GM19023 (cell line): ENCODE results near the gene OTX1.

Experiments
- ATAC-seq: cut with Tn5 transposase; IDR thresholded peaks from one replicate; pipeline ENCODE4 v1.9.1; 2021; ENCODE audit warnings: mild to moderate bottlenecking, moderate library complexity; ENCODE audit not compliant: unreplicated experiment

Gene OTX1

DNA sequence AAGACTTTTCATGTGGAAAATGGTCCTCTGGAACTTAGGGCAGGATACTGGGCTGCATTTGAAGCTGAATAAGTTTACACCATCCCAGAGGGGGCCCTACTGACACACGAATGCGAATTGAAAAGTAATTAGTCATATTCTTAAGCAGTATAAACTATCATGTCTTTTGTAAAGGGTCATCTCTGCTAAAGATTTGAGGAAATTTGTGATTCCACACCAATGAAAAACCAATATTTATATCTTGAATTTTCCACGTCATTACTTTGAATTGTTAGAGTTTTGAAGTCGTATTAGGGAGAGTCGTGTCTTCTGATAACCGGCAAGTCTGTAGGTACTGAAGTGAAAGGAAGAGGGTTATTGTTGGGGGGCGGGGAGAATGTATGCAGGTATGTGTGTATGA, 4.1 kb upstream of the OTX1 start:
- ATAC-seq: no peak

- no peak for ATAC-seq
Observed at GRCh38 chr2:63046961-63047320, 3.7 kb upstream of the OTX1 start.

DNA sequence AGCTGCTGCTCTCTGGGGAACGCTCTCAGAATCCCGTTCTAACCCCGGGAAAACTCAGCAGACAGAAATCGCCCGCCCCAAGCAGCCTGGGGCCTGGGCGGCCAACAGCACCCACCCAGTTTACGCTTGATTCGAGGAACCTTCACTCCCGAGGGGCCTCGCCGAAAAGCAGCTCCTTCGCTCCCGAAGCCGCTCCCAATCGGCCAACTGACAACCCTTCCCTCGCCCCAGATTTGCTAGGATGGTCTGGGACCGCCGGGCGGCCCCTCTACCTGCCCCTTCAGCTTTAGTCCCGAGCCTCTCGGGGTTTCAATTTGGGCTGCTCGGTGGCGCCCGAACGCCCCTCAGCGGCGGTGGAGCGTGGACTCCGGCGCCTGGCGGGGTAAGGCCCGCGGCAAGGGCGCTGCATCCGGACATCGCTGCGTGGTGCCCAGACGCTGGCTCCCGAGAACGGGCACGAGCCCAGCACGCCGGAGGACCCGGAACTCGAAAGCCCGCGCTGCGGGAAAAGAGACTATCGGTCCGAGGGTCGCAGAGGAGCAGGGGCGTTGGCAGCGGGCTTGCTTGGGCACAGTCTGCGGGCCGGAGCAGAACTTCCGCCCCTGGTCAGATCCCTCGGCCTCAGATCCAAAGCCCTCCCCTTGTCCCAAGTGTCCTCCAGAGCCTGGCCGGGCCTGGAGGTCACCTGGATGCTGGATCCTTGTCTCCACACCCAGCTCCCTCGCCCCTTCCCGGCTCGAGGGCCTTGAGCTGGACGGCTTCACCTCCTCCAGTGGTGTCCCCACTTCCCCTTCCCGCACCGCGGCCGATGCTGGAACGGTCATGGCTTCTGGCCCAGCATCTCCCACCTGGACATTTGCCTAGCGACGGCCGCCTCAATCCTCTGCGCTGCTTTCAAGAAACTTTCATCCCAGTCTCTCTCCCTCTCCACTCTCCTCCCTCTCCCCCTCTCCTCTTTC, 3.0 kb upstream of the OTX1 start:
- no peak for ATAC-seq

DNA sequence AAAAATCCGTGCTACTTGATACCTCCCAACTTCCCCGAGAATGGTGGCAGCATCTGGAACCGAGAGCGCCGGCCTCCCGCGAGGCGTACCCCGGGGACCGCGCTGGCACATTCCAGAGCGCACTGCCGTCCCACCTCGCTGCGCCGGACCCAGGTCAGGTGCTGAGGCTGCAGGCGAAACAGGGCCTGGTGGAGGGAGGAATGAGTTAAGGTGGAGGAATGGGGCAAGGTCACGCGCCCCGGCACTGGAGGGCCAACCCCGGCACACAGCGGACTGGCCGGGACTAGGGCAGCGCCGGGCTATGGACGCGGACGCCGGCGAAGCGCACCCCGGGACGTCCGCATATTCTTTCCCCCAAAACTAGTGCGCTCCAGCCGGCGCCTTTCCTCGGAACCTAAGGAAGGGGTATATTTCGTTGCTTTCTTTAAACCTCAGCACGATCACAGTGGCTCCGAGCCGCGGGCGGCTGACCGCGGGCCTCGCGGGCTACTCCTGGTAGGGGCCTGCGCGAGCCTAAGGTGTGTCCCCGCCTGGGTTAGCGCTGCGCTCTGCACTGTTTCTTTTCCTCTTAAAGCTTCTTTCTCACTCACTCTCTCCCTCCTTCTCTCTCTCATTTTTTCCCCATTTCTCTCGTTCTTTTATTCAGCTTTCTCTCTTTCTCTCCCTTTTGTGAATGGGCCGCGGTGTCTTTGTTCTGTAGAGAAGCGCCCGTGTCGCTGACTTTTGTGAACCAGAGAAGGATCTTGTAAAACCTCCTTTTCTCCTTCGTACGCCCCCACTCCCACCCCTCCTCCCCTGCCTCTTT, 2.1 kb upstream of the OTX1 start:
- no peak for ATAC-seq

- no peak for ATAC-seq
Observed at GRCh38 chr2:63049211-63049969, 1.2 kb upstream of the OTX1 start.

GRCh38 chr2:63049970-63050333, 678 bp upstream of the OTX1 start:
- peak; percentile 27 for ATAC-seq

DNA sequence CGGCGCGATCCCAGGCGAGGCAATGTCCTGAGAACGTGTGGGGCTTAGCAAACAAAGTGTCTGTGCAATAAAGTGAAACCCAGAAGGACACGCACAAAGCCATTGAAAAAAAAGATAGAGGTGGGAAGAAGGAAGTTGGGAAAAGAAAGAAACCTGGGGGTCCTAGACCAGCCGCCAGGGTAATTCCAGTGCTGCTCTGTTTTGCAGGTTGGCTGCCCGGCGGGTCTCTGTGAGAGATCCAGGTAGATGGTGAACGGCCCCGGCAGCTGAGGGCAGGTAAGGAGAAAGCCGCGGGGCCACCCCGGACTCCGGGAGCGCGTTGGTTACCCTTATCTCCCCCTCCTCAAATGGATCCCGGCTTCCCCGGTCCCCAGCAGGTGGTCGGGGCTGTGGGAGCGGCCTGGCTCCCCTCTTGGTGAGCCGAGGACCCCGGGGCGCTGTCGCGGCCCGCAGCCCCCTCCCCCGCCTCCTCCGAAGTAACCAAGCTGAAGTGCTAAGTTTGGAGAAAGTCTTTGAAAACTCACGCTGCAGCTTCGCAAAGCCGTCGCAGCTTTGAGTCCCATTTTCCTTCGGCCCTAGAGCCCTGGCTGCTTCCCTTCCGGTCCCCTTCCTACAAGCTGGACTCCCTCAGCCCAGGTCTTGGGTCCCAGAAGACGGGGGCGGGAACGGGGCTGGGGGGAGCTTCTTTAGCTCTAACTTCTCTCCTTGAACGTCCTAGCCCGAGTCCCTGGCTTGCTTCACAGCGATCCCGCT, 588 bp downstream of the OTX1 start:
- ATAC-seq: no peak

- ATAC-seq: no peak
Observed at GRCh38 chr2:63051795-63052333, 1.2 kb downstream of the OTX1 start.

DNA sequence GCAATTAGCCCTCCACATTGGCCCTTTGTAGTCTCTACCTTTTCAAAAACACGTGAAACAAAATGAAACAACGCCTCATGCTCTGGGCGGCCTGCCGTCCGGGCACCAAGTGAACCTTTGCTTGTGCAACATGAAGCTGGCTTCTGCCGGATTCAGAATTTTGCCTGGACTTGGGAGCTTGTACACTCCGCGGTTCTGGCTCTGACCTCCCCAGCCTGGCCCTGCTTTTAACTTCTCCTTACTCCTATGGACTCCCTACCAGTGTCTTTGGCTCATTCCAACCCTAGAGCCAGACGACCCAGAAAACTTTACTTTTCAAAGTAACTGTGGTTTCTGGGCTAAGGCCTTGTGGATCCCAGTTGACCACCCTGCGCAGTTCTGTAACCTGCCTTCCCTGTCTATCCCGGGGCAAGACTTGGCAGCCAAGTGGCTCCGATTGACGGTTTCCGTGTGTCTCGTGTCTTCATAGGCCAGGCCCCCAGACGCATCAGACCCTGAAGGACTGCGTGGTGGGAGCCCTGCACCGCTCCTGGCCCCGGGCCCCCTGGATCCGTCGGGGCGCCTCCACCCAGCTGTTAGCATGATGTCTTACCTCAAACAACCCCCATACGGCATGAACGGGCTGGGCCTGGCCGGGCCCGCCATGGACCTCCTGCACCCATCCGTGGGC, 1.9 kb downstream of the OTX1 start:
- no peak for ATAC-seq

GRCh38 chr2:63053081-63053888, 2.7 kb downstream of the OTX1 start:
- ATAC-seq: no peak

DNA sequence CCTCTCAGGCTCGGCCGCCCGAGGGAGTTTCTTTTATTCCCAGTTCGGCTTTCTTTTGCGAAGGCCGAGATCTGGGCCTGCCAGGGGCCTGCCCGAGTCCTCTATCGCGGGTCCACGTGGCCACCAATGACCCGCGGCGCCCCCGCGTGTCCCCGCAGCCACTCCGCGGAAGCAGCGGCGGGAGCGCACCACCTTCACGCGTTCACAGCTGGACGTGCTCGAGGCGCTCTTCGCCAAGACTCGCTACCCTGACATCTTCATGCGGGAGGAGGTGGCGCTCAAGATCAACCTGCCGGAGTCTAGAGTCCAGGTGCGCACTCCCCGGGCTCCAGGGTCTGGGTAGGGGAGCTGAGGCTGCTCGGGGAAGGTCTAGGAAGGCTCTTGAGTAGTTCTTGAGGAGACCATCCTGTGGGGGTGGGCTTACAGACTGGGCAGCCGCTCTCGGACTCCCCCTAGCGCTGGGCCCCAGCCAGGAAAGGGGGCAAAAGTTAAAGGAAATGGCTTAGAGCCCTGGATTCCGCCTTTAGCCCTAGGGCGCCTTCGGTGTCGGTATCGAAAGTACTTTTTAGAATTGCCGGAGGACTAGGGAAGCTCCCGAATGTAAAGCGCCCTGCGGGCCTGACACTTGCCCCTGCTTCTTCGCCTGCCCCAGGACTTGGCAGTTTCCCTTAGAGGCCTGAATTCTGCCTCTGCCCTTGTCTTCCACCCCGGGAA, 3.4 kb downstream of the OTX1 start:
- no peak for ATAC-seq

DNA sequence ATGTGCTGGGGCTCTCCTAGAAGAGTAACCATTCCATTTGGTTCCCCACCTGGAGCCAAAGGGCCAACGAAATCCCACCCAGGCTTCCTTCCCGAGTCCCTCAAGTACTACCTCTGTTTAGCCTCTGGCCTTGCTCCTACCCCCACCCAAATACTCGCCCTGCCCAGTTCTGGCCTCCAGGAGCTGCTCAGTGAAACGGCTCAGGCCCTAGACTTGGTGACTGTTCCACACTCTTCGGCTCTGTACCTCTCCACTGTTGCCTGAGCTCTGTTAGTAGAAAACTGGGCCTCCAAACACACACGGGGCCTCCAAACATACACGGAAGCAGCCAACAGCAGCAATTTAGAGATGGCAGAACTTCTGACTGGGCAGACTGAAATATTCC, 4.2 kb downstream of the OTX1 start:
- no peak for ATAC-seq

DNA sequence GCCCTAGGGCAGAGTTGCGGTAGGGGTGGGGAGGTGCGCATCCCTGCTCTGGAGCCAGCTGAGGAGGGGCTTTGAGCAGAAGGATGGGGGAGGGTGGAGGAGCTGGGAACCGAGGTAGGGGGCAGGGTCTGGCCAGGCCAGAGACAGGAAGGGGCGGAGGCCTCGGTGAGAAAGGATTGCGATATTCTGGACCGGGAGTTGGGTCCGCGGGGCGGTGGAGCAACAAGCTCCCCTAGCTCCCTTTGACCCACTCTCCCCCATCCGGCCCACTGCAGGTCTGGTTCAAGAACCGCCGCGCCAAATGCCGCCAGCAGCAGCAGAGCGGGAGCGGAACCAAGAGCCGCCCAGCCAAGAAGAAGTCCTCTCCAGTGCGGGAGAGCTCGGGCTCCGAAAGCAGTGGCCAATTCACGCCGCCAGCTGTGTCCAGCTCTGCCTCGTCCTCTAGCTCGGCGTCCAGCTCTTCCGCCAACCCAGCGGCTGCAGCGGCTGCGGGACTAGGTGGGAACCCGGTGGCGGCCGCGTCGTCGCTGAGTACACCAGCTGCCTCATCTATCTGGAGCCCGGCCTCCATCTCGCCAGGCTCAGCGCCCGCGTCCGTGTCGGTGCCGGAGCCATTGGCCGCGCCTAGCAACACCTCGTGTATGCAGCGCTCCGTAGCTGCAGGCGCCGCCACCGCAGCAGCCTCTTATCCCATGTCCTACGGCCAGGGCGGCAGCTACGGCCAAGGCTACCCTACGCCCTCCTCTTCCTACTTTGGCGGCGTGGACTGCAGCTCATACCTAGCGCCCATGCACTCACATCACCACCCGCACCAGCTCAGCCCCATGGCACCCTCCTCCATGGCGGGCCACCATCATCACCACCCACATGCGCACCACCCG, 4.8 kb downstream of the OTX1 start:
- ATAC-seq: no peak

GRCh38 chr2:63056107-63057050, 5.7 kb downstream of the OTX1 start:
- no peak for ATAC-seq

- no peak for ATAC-seq
Observed at GRCh38 chr2:63057249-63058143, 6.9 kb downstream of the OTX1 start.
